Measurements from ENCODE around the gene ADM.

ADM gene

GRCh38 chr11:10291801-10292638, 12.9 kb upstream of the ADM start:
- DNase-seq = no peak

GRCh38 chr11:10293423-10294289, 11.2 kb upstream of the ADM start, which contains the start of gene SBF2:
SBF2 (minus strand) TSS chr11:10294219; CDS start chr11:10294069, 150 bp downstream.
- peak in 1 of 2 experiments; percentile 51 for DNase-seq

- DNase-seq = no peak
Observed at GRCh38 chr11:10294290-10294953, 10.5 kb upstream of the ADM start.

GRCh38 chr11:10295064-10295901, 9.6 kb upstream of the ADM start:
- no peak for DNase-seq

- DNase-seq = peak; percentile 53 to 81
Observed at GRCh38 chr11:10298342-10298741, 6.5 kb upstream of the ADM start.

- no peak for DNase-seq
Observed at GRCh38 chr11:10301656-10302358, 3.1 kb upstream of the ADM start.

- no peak for DNase-seq
Observed at GRCh38 chr11:10302359-10302743, 2.5 kb upstream of the ADM start.

- no peak for DNase-seq
Observed at GRCh38 chr11:10302744-10303557, 1.9 kb upstream of the ADM start.

- DNase-seq = no peak
Observed at GRCh38 chr11:10303558-10304363, 1.1 kb upstream of the ADM start.

- DNase-seq = no peak
Observed at GRCh38 chr11:10305262-10305963, 540 bp downstream of the ADM start.

GRCh38 chr11:10305964-10306918, 1.4 kb downstream of the ADM start:
- DNase-seq = no peak

GRCh38 chr11:10307022-10307399, 2.1 kb downstream of the ADM start:
- DNase-seq = no peak

- peak in 1 of 2 experiments; percentile 50 for DNase-seq
Observed at GRCh38 chr11:10307400-10308200, 2.7 kb downstream of the ADM start.

GRCh38 chr11:10308201-10308954, 3.5 kb downstream of the ADM start:
- DNase-seq = no peak

- no peak for DNase-seq
Observed at GRCh38 chr11:10309163-10310093, 4.6 kb downstream of the ADM start.
